HepG2 (cell line): ENCODE results near the gene ALDOA. TPM values are rescaled to one million over a fixed set of nuclear protein-coding genes. Genes with fewer than 3 reads are reported as not detected.

Experiments
- DRAP1 ChIP-seq: IDR thresholded peaks from 2 replicates; pipeline ENCODE4 v1.6.1; 2016; ENCODE audit warnings: missing genetic modification reagents, missing compliant biosample characterization
- E2F2 ChIP-seq: sonication (generic); formaldehyde crosslinking; IDR thresholded peaks from 2 replicates; pipeline ENCODE4 v1.4.0; 2020; ENCODE audit warnings: missing genetic modification reagents, borderline replicate concordance
- GZF1 ChIP-seq: sonication (generic); formaldehyde crosslinking; IDR thresholded peaks from 2 replicates; pipeline ENCODE4 v1.5.1; 2020; ENCODE audit warnings: mild to moderate bottlenecking, missing genetic modification reagents
- HNF1A ChIP-seq, 2 experiments: sonication (generic) in 1 of 2; formaldehyde crosslinking in 1 of 2; IDR thresholded peaks; 2 replicates each; pipeline versions ENCODE4 v1.4.0 to v1.6.1; 2016 to 2020; ENCODE audit warnings: borderline replicate concordance in 1 of 2, low read depth in 1 of 2, mild to moderate bottlenecking in 1 of 2, missing genetic modification reagents in 1 of 2
- REST ChIP-seq, 2 experiments: IDR thresholded peaks; 2 replicates each; pipeline ENCODE4 v1.6.1; 2011 to 2012; ENCODE audit warnings: low read length in 2 of 2, borderline replicate concordance in 1 of 2, low read depth in 1 of 2, mild to moderate bottlenecking in 1 of 2, moderate library complexity in 1 of 2
- SRF ChIP-seq: IDR thresholded peaks from 2 replicates; pipeline ENCODE4 v1.6.1; 2011; ENCODE audit warnings: mild to moderate bottlenecking, low read depth, low read length, moderate library complexity
- ZBTB21 ChIP-seq: sonication (generic); formaldehyde crosslinking; IDR thresholded peaks from 2 replicates; pipeline ENCODE4 v1.4.0; 2020; ENCODE audit warnings: missing genetic modification reagents
- ZNF230 ChIP-seq: sonication (generic); formaldehyde crosslinking; IDR thresholded peaks from 2 replicates; pipeline ENCODE4 v1.4.0; 2020; ENCODE audit warnings: mild to moderate bottlenecking, missing genetic modification reagents
- ZNF34 ChIP-seq: sonication (generic); formaldehyde crosslinking; IDR thresholded peaks from 2 replicates; pipeline ENCODE4 v1.4.0; 2020; ENCODE audit warnings: mild to moderate bottlenecking, missing genetic modification reagents, borderline replicate concordance
- ZNF367 ChIP-seq: sonication (generic); formaldehyde crosslinking; IDR thresholded peaks from 2 replicates; pipeline ENCODE4 v1.4.0; 2020; ENCODE audit warnings: missing genetic modification reagents, borderline replicate concordance
- ZNF569 ChIP-seq: sonication (generic); formaldehyde crosslinking; IDR thresholded peaks from 2 replicates; pipeline ENCODE4 v1.5.0; 2020; ENCODE audit warnings: mild to moderate bottlenecking, missing genetic modification reagents, moderate library complexity, borderline replicate concordance
- ZNF747 ChIP-seq: sonication (generic); formaldehyde crosslinking; IDR thresholded peaks from 2 replicates; pipeline ENCODE4 v1.8.1; 2023; ENCODE audit warnings: missing genetic modification reagents, mild to moderate bottlenecking, borderline replicate concordance
- polyA plus RNA-seq, 8 experiments: library from polyadenylated mRNA; depleted of rRNA in 3 of 8; stranded (reverse) in 7 of 8; unstranded in 1 of 8; fragments of >200 nt; fragmentation: Illumina TruSeq in 4 of 8; extraction: Trizol in 4 of 8; gene quantifications; 2 replicates each; pipeline versions ENCODE4 v1.2.1 to v1.2.3, GENCODE V29; 2011 to 2016; ENCODE audit warnings: low read depth in 4 of 8, missing spikeins in 1 of 8, mixed read lengths in 1 of 8; ENCODE audit not compliant: insufficient read depth in 1 of 8
- total RNA-seq, 5 experiments: library from RNA; depleted of rRNA; stranded (reverse); fragments of >200 nt; fragmentation: Illumina TruSeq; extraction: Trizol; gene quantifications; 2 replicates each; pipeline ENCODE4 v1.2.3, GENCODE V29; 2016; ENCODE audit warnings: low read depth in 1 of 5

ALDOA gene
- total and polyA plus RNA-seq, 2 of the 13 experiments (the other 11 are each of a cell fraction or from before 2014, with no cell fraction given) = 925 to 1,884 TPM

GRCh38 chr16:30096105-30096861 lies 30.7 kb downstream of the ALDOA start, which contains the start of gene YPEL3 (continued):
- TF ChIP-seq SRF = no peak
- TF ChIP-seq HNF1A (IDR thresholded peaks at IDR 0.05; ENCODE audit: low read depth) = no peak
- no peak for TF ChIP-seq HNF1A (CRISPR knock-in tag; IDR thresholded peaks at IDR 0.05; ENCODE audit: borderline replicate concordance)
- TF ChIP-seq ZNF367 = no peak
- no peak for TF ChIP-seq ZNF569 (CRISPR knock-in tag)
- TF ChIP-seq ZNF230 (CRISPR knock-in tag) = 0 out of 2 replicates have a peak, but pooled peaks have one; percentile 30
- 0 out of 2 replicates have a peak, but pooled peaks have one; percentile 51 for TF ChIP-seq DRAP1 (CRISPR knock-in tag)
- no peak for TF ChIP-seq E2F2 (CRISPR knock-in tag)
- TF ChIP-seq ZNF34 (CRISPR knock-in tag) = no peak
- TF ChIP-seq GZF1 = no peak
- peak in 1 of 2 experiments; percentile 3; a peak in 1 of 4 replicates for TF ChIP-seq REST (IDR thresholded peaks at IDR 0.05; ENCODE audit: borderline replicate concordance in 1 of 2, low read depth in 1 of 2, low read length in 2 of 2)
- no peak for TF ChIP-seq ZNF747 (CRISPR knock-in tag)
- no peak for TF ChIP-seq ZBTB21 (CRISPR knock-in tag)
